Panc1 (cell line): ENCODE data around the gene IQSEC1. TPM values are rescaled to one million over a fixed set of nuclear protein-coding genes. Genes with fewer than 3 reads are reported as not detected.

Source experiments
- ATAC-seq: fragments of 200-7000 bp; cut with Tn5 transposase; 2 replicates; pipeline ENCODE4 v1.9.1; 2020; ENCODE audit warnings: mild to moderate bottlenecking, moderate library complexity
- BruUV-seq: library from RNA; stranded (reverse); fragments of 400-500 nt; replicated peaks from 2 replicates; lab custom pipeline; 2021; lab: Mats Ljungman, UMichigan
- CTCF ChIA-PET: fragments of 300-600 bp; sonication (Branson Sonifier 250); formaldehyde crosslinking; loops from one replicate; lab custom pipeline; 2022; ENCODE audit warnings: antibody characterized with exemption; lab: Charles Lee
- POLR2A ChIA-PET: fragments of 300-600 bp; sonication (Branson Sonifier 250); formaldehyde crosslinking; loops from one replicate; lab custom pipeline; 2022; ENCODE audit warnings: antibody characterized with exemption; lab: Charles Lee
- DNase-seq: peaks from one replicate; pipeline ENCODE4 v3.0.0-alpha.2; 2010; ENCODE audit warnings: low read depth, low spot score
- H3K27ac ChIP-seq: 2 replicates; pipeline ENCODE4 v1.5.1; 2011; ENCODE audit warnings: mild to moderate bottlenecking, low read length, inconsistent platforms
- H3K27me3 ChIP-seq: fragments of 200-500 bp; sonication (Bioruptor generic); 2 replicates; pipeline ENCODE4 v1.6.0; 2014; ENCODE audit warnings: low read length, inconsistent platforms; ENCODE audit not compliant: control insufficient read depth, insufficient read depth
- H3K36me3 ChIP-seq: fragments of 200-500 bp; sonication (Bioruptor generic); 2 replicates; pipeline ENCODE4 v1.5.1; 2014; ENCODE audit warnings: inconsistent platforms, mild to moderate bottlenecking, low read length, moderate library complexity; ENCODE audit not compliant: control insufficient read depth, insufficient read depth
- H3K4me1 ChIP-seq: 2 replicates; pipeline ENCODE4 v1.5.1; 2011; ENCODE audit warnings: inconsistent platforms, mild to moderate bottlenecking, low read length, moderate library complexity; ENCODE audit not compliant: control insufficient read depth, insufficient read depth
- H3K4me3 ChIP-seq, 2 experiments: 2 replicates each; pipeline ENCODE4 v1.5.1; 2011 to 2012; ENCODE audit warnings: low read depth in 2 of 2, low read length in 2 of 2, mild to moderate bottlenecking in 2 of 2, inconsistent platforms in 1 of 2, moderate library complexity in 1 of 2
- H3K9me3 ChIP-seq: fragments of 200-500 bp; sonication (Bioruptor generic); 2 replicates; pipeline ENCODE4 v1.5.1; 2014; ENCODE audit warnings: low read depth, mild to moderate bottlenecking, inconsistent platforms, low read length, moderate library complexity; ENCODE audit not compliant: control insufficient read depth, insufficient read depth
- CTCF ChIP-seq: fragments of 450-650 bp; IDR thresholded peaks from 2 replicates; pipeline ENCODE4 v1.5.1; 2017; ENCODE audit warnings: mild to moderate bottlenecking
- POLR2AphosphoS5 ChIP-seq: IDR thresholded peaks from 2 replicates; pipeline ENCODE4 v1.6.1; 2012; ENCODE audit warnings: mild to moderate bottlenecking, low read depth, low read length, moderate library complexity
- REST ChIP-seq, 2 experiments: IDR thresholded peaks; 2 replicates each; pipeline ENCODE4 v1.6.1; 2011 to 2012; ENCODE audit warnings: low read depth in 2 of 2, control low read depth in 1 of 2, low read length in 1 of 2, mild to moderate bottlenecking in 1 of 2, moderate library complexity in 1 of 2; ENCODE audit not compliant: insufficient read depth in 1 of 2
- SIN3A ChIP-seq: IDR thresholded peaks from 2 replicates; pipeline ENCODE4 v1.6.1; 2012; ENCODE audit warnings: low read depth, mild to moderate bottlenecking, low read length, moderate library complexity, borderline replicate concordance; ENCODE audit not compliant: insufficient read depth
- TCF7L2 ChIP-seq: IDR thresholded peaks from 2 replicates; pipeline ENCODE4 v1.6.1; 2011; ENCODE audit warnings: mild to moderate bottlenecking, low read depth, low read length, inconsistent platforms
- in situ Hi-C: cut with HindIII; loops from 2 replicates; pipeline ENCODE4 v1.10.0; 2016; ENCODE audit warnings: low sequenced_read_pairs, low pct_unique_long_range_greater_than_20kb
- intact Hi-C: fragments of 100-400 bp; cut with micrococcal nuclease; formaldehyde crosslinking; loops from one replicate; pipeline ENCODE4 v1.10.0; 2022; ENCODE audit not compliant: unreplicated experiment
- total RNA-seq: library from RNA; stranded (reverse); gene quantifications from one replicate; pipeline ENCODE4 v1.2.1, GENCODE V29; 2021; ENCODE audit not compliant: unreplicated experiment

IQSEC1 gene
- total RNA-seq, 1 experiment from 2014 or later = 28.4 TPM

GRCh38 chr3:13034861-13035260, 38.4 kb downstream of the IQSEC1 start:
- Histone ChIP-seq H3K9me3 (no peaks in the 10 kb centered on the region), H3K36me3 (no peaks in the 10 kb centered on the region), H3K4me1 (no peaks in the 10 kb centered on the region), H3K27me3 (no peaks in the 10 kb centered on the region), H3K27ac (no peak overlapping the region), H3K4me3 (no peak overlapping the region)
- ChIA-PET CTCF (no interaction called here), POLR2A (interaction anchor here (0.6 kb wide), 1 partner anchor 396 kb away, joined by 3 read pairs; no protein-coding TSS in a partner anchor)
- BruUV-seq = no TSS peak
- intact Hi-C loops = no loop called here
- ATAC-seq = no peak
- no peak for TF ChIP-seq CTCF
- TF ChIP-seq REST (IDR thresholded peaks at IDR 0.05; ENCODE audit: insufficient read depth in 1 of 2, low read depth in 2 of 2, low read length in 1 of 2) = no peak
- no peak for TF ChIP-seq TCF7L2
- no peak for TF ChIP-seq POLR2AphosphoS5
- no peak for TF ChIP-seq SIN3A
- no peak for DNase-seq
- in situ Hi-C loops = no loop called here

DNA sequence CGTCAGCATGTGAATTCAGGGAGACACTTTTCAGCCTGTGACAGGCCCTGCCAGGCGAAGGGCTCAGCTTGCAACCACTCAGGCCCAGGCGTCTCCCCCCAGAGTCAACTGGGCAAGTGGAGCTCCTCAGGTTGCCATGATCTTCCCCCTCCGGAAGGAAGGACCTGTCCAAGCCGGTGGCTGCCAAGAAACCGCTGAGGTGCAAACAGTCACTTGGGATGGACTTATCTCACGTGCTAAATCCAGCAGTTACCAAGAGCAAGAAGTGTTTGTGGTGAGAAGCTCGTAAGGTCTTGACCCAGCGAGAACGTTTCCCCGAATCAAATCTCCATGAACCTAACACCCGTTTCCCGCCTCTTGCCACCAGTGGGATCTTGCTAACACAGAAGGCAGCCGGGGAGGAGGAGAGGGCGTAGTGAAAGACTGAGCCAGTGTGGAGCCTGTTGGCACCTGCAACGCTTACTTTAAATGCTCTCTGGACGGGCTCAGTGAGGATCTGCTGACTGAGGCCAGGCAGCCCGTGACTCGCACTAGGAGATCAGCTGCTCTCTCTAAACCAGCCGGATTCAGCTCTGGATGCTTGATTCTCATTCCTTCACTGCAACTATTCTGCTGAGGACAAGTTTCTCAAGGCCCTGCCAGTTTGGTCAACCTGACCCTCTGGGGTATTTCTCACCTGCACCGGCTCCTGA, 39.0 kb downstream of the IQSEC1 start:
- Histone ChIP-seq H3K36me3 (no peaks in the 10 kb centered on the region), H3K9me3 (no peaks in the 10 kb centered on the region), H3K4me3 (no peak overlapping the region), H3K4me1 (no peaks in the 10 kb centered on the region), H3K27me3 (no peaks in the 10 kb centered on the region), H3K27ac (no peak overlapping the region)
- TF ChIP-seq TCF7L2 = no peak
- no peak for TF ChIP-seq POLR2AphosphoS5
- no peak for TF ChIP-seq REST (IDR thresholded peaks at IDR 0.05; ENCODE audit: insufficient read depth in 1 of 2, low read depth in 2 of 2, low read length in 1 of 2)
- no peak for TF ChIP-seq SIN3A
- TF ChIP-seq CTCF = no peak
- DNase-seq = no peak
- in situ Hi-C loops = no loop called here
- POLR2A ChIA-PET = no interaction called here
- ATAC-seq = no peak
- CTCF ChIA-PET = no interaction called here
- intact Hi-C loops = no loop called here
- no TSS peak for BruUV-seq
